HG03521 (cell line): ENCODE results near the gene TAS2R13.

Experiments
- ATAC-seq: cut with Tn5 transposase; IDR thresholded peaks from one replicate; pipeline ENCODE4 v1.9.1; 2021; ENCODE audit warnings: mild to moderate bottlenecking, moderate library complexity; ENCODE audit not compliant: unreplicated experiment

The TAS2R13 gene

GRCh38 chr12:10873378-10873777 lies 36.0 kb downstream of the TAS2R13 start:
- ATAC-seq = no peak

GRCh38 chr12:10867381-10867780 lies 42.0 kb downstream of the TAS2R13 start:
- ATAC-seq = no peak

GRCh38 chr12:10863512-10864218 lies 45.7 kb downstream of the TAS2R13 start:
- ATAC-seq = no peak

GRCh38 chr12:10861366-10861765 lies 48.0 kb downstream of the TAS2R13 start:
- ATAC-seq = no peak
